Measurements from ENCODE around the gene OPA1.

The OPA1 gene

GRCh38 chr3:193586526-193586925 lies 6.5 kb upstream of the OPA1 start:
- no peaks in the 10 kb centered on the region for H3K4me1 ChIP-seq (ENCODE audit: control insufficient read depth, insufficient read depth, low read length, poor library complexity, severe bottlenecking)
- H3K4me3 ChIP-seq (ENCODE audit: insufficient read depth, low read depth, low read length, poor library complexity, severe bottlenecking), result no peak overlapping the region
- H3K9me3 ChIP-seq (ENCODE audit: control insufficient read depth, low read length), result no peaks in the 10 kb centered on the region
- H3K27me3 ChIP-seq (replicated peaks; ENCODE audit: control insufficient read depth, insufficient read depth, low read length, poor library complexity, severe bottlenecking), result no peaks in the 10 kb centered on the region
- no peak overlapping the region for H3K27ac ChIP-seq (ENCODE audit: insufficient read depth, low read length, poor library complexity, severe bottlenecking)
- no peaks in the 10 kb centered on the region for H3K36me3 ChIP-seq (ENCODE audit: control insufficient read depth, insufficient read depth, low read length)
- DNase-seq, result no peak

GRCh38 chr3:193589129-193589528 lies 3.9 kb upstream of the OPA1 start:
- peaks cover 11% of the 10 kb centered on the region for H3K4me1 ChIP-seq (ENCODE audit: control insufficient read depth, insufficient read depth, low read length, poor library complexity, severe bottlenecking)
- no peak for DNase-seq
- no peak overlapping the region for H3K4me3 ChIP-seq (ENCODE audit: insufficient read depth, low read depth, low read length, poor library complexity, severe bottlenecking)
- H3K36me3 ChIP-seq (ENCODE audit: control insufficient read depth, insufficient read depth, low read length), result no peaks in the 10 kb centered on the region
- H3K27ac ChIP-seq (ENCODE audit: insufficient read depth, low read length, poor library complexity, severe bottlenecking), result no peak overlapping the region
- H3K9me3 ChIP-seq (ENCODE audit: control insufficient read depth, low read length), result no peaks in the 10 kb centered on the region
- H3K27me3 ChIP-seq (replicated peaks; ENCODE audit: control insufficient read depth, insufficient read depth, low read length, poor library complexity, severe bottlenecking), result no peaks in the 10 kb centered on the region

- no peaks in the 10 kb centered on the region for H3K36me3 ChIP-seq (ENCODE audit: control insufficient read depth, insufficient read depth, low read length)
- no peaks in the 10 kb centered on the region for H3K9me3 ChIP-seq (ENCODE audit: control insufficient read depth, low read length)
- DNase-seq, result no peak
- no peak overlapping the region for H3K27ac ChIP-seq (ENCODE audit: insufficient read depth, low read length, poor library complexity, severe bottlenecking)
- H3K27me3 ChIP-seq (replicated peaks; ENCODE audit: control insufficient read depth, insufficient read depth, low read length, poor library complexity, severe bottlenecking), result no peaks in the 10 kb centered on the region
- peaks cover 16% of the 10 kb centered on the region for H3K4me1 ChIP-seq (ENCODE audit: control insufficient read depth, insufficient read depth, low read length, poor library complexity, severe bottlenecking)
- no peak overlapping the region for H3K4me3 ChIP-seq (ENCODE audit: insufficient read depth, low read depth, low read length, poor library complexity, severe bottlenecking)
These were observed 3.4 kb upstream of the OPA1 start for GRCh38 chr3:193589616-193590015.

GRCh38 chr3:193590088-193590856 lies 2.7 kb upstream of the OPA1 start:
- Histone ChIP-seq H3K27me3 (replicated peaks; ENCODE audit: control insufficient read depth, insufficient read depth, low read length, poor library complexity, severe bottlenecking) (no peaks in the 10 kb centered on the region), H3K4me3 (ENCODE audit: insufficient read depth, low read depth, low read length, poor library complexity, severe bottlenecking) (no peak overlapping the region), H3K9me3 (ENCODE audit: control insufficient read depth, low read length) (no peaks in the 10 kb centered on the region), H3K36me3 (ENCODE audit: control insufficient read depth, insufficient read depth, low read length) (no peaks in the 10 kb centered on the region), H3K27ac (ENCODE audit: insufficient read depth, low read length, poor library complexity, severe bottlenecking) (no peak overlapping the region), H3K4me1 (ENCODE audit: control insufficient read depth, insufficient read depth, low read length, poor library complexity, severe bottlenecking) (peaks cover 16% of the 10 kb centered on the region)
- DNase-seq, result no peak

- peak in 2 of 3 donors; percentile 5 to 7 for DNase-seq
- Histone ChIP-seq H3K4me3 (ENCODE audit: insufficient read depth, low read depth, low read length, poor library complexity, severe bottlenecking) (peak overlapping the region; percentile 96), H3K4me1 (ENCODE audit: control insufficient read depth, insufficient read depth, low read length, poor library complexity, severe bottlenecking) (peaks cover 16% of the 10 kb centered on the region), H3K27ac (ENCODE audit: insufficient read depth, low read length, poor library complexity, severe bottlenecking) (peak overlapping the region; percentile 71), H3K36me3 (ENCODE audit: control insufficient read depth, insufficient read depth, low read length) (peaks cover 4% of the 10 kb centered on the region), H3K9me3 (ENCODE audit: control insufficient read depth, low read length) (no peaks in the 10 kb centered on the region), H3K27me3 (replicated peaks; ENCODE audit: control insufficient read depth, insufficient read depth, low read length, poor library complexity, severe bottlenecking) (no peaks in the 10 kb centered on the region)
These were observed 641 bp downstream of the OPA1 start for GRCh38 chr3:193593668-193594030.

- no peaks in the 10 kb centered on the region for H3K27me3 ChIP-seq (replicated peaks; ENCODE audit: control insufficient read depth, insufficient read depth, low read length, poor library complexity, severe bottlenecking)
- H3K4me3 ChIP-seq (ENCODE audit: insufficient read depth, low read depth, low read length, poor library complexity, severe bottlenecking), result no peak overlapping the region
- H3K4me1 ChIP-seq (ENCODE audit: control insufficient read depth, insufficient read depth, low read length, poor library complexity, severe bottlenecking), result peaks cover 20% of the 10 kb centered on the region
- peaks cover 10% of the 10 kb centered on the region for H3K36me3 ChIP-seq (ENCODE audit: control insufficient read depth, insufficient read depth, low read length)
- H3K9me3 ChIP-seq (ENCODE audit: control insufficient read depth, low read length), result no peaks in the 10 kb centered on the region
- DNase-seq, result no peak
- H3K27ac ChIP-seq (ENCODE audit: insufficient read depth, low read length, poor library complexity, severe bottlenecking), result no peak overlapping the region
These were observed 2.1 kb downstream of the OPA1 start for GRCh38 chr3:193594946-193595689.

GRCh38 chr3:193595939-193596487 lies 3.0 kb downstream of the OPA1 start:
- Histone ChIP-seq H3K36me3 (ENCODE audit: control insufficient read depth, insufficient read depth, low read length) (peaks cover 10% of the 10 kb centered on the region), H3K4me1 (ENCODE audit: control insufficient read depth, insufficient read depth, low read length, poor library complexity, severe bottlenecking) (peaks cover 20% of the 10 kb centered on the region), H3K27ac (ENCODE audit: insufficient read depth, low read length, poor library complexity, severe bottlenecking) (no peak overlapping the region), H3K27me3 (replicated peaks; ENCODE audit: control insufficient read depth, insufficient read depth, low read length, poor library complexity, severe bottlenecking) (no peaks in the 10 kb centered on the region), H3K9me3 (ENCODE audit: control insufficient read depth, low read length) (no peaks in the 10 kb centered on the region), H3K4me3 (ENCODE audit: insufficient read depth, low read depth, low read length, poor library complexity, severe bottlenecking) (no peak overlapping the region)
- no peak for DNase-seq

GRCh38 chr3:193598202-193598601 lies 5.2 kb downstream of the OPA1 start:
- Histone ChIP-seq H3K4me1 (ENCODE audit: control insufficient read depth, insufficient read depth, low read length, poor library complexity, severe bottlenecking) (peaks cover 12% of the 10 kb centered on the region), H3K27me3 (replicated peaks; ENCODE audit: control insufficient read depth, insufficient read depth, low read length, poor library complexity, severe bottlenecking) (no peaks in the 10 kb centered on the region), H3K9me3 (ENCODE audit: control insufficient read depth, low read length) (no peaks in the 10 kb centered on the region), H3K36me3 (ENCODE audit: control insufficient read depth, insufficient read depth, low read length) (peaks cover 10% of the 10 kb centered on the region), H3K27ac (ENCODE audit: insufficient read depth, low read length, poor library complexity, severe bottlenecking) (no peak overlapping the region), H3K4me3 (ENCODE audit: insufficient read depth, low read depth, low read length, poor library complexity, severe bottlenecking) (no peak overlapping the region)
- DNase-seq, result no peak

GRCh38 chr3:193599393-193599792 lies 6.4 kb downstream of the OPA1 start:
- peaks cover 6% of the 10 kb centered on the region for H3K4me1 ChIP-seq (ENCODE audit: control insufficient read depth, insufficient read depth, low read length, poor library complexity, severe bottlenecking)
- H3K36me3 ChIP-seq (ENCODE audit: control insufficient read depth, insufficient read depth, low read length), result peaks cover 10% of the 10 kb centered on the region
- H3K4me3 ChIP-seq (ENCODE audit: insufficient read depth, low read depth, low read length, poor library complexity, severe bottlenecking), result no peak overlapping the region
- H3K27me3 ChIP-seq (replicated peaks; ENCODE audit: control insufficient read depth, insufficient read depth, low read length, poor library complexity, severe bottlenecking), result no peaks in the 10 kb centered on the region
- DNase-seq, result no peak
- no peak overlapping the region for H3K27ac ChIP-seq (ENCODE audit: insufficient read depth, low read length, poor library complexity, severe bottlenecking)
- H3K9me3 ChIP-seq (ENCODE audit: control insufficient read depth, low read length), result no peaks in the 10 kb centered on the region

- Histone ChIP-seq H3K4me1 (ENCODE audit: control insufficient read depth, insufficient read depth, low read length, poor library complexity, severe bottlenecking) (no peaks in the 10 kb centered on the region), H3K9me3 (ENCODE audit: control insufficient read depth, low read length) (no peaks in the 10 kb centered on the region), H3K4me3 (ENCODE audit: insufficient read depth, low read depth, low read length, poor library complexity, severe bottlenecking) (no peak overlapping the region), H3K27ac (ENCODE audit: insufficient read depth, low read length, poor library complexity, severe bottlenecking) (no peak overlapping the region), H3K27me3 (replicated peaks; ENCODE audit: control insufficient read depth, insufficient read depth, low read length, poor library complexity, severe bottlenecking) (no peaks in the 10 kb centered on the region), H3K36me3 (ENCODE audit: control insufficient read depth, insufficient read depth, low read length) (no peaks in the 10 kb centered on the region)
- DNase-seq, result peak in 2 of 3 donors; percentile 3 to 41
These were observed 12.9 kb downstream of the OPA1 start for GRCh38 chr3:193605876-193606275.

Data from effector memory CD4-positive, alpha-beta T cell (primary cell).